HG02623 (cell line): Measurements from ENCODE around the gene PIK3R3.

Source experiments
- ATAC-seq: cut with Tn5 transposase; IDR thresholded peaks from one replicate; pipeline ENCODE4 v1.9.1; 2021; ENCODE audit warnings: moderate library complexity; ENCODE audit not compliant: unreplicated experiment

PIK3R3 gene

DNA sequence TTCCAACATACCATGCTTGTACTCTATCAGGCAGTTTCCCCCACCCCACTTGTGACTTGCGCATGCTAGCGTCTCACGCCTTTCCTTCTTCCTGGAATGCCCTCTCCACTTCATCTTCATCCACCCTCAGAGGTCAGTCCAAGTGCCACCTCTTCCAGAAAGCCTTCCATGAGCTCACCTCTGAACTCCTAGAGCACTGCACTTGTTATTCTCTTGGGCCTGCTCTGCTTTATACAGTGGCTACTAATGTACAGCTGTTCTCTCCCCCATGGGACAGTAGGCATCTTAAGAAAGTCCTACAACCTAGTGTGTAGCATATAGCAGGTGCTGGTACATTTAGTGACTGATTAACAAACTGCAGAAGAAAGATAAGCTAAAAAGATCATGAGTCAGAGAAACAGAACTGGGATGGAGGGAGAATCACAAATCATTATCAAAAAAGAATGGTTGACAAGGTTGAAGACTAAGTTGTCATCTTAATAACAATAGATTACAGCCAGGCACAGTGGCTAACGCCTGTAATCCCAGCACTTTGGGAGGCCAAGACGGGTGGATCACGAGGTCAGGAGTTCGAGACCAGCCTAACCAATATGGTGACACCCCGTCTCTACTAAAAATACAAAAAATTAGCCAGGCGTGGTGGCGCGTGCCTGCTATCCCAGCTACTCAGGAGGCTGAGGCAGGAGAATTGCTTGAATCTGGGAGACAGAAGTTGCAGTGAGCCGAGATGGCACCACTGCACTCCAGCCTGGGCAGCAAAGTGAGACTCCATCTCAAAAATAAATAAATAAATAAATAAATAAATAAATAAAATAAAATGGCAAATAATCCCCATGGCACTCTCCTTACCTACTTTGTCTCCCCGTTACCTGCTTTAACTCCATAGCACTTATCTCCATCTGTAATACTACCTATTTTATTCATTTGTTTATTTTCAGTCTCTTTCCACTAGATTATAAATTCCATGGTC lies 26.2 kb upstream of the PIK3R3 start:
- no peak for ATAC-seq

DNA sequence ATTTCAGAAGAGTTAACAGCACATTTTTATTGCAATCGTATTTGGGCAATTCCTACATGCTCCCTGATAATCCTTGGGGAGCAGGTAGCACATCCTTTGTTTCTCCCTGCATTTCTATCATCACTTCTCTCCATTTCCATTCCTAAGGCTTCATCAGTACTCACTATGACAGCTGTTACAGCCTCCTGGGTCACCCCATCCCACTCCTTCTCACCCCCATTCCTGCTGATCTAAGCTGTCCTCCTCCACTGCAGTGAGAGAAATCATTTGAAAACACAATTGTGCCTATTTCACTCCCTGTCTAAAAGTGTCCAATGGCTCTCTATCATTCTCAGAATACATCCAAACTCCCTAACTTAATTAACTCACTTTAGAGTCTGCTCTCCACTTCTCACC lies 25.5 kb upstream of the PIK3R3 start:
- no peak for ATAC-seq

DNA sequence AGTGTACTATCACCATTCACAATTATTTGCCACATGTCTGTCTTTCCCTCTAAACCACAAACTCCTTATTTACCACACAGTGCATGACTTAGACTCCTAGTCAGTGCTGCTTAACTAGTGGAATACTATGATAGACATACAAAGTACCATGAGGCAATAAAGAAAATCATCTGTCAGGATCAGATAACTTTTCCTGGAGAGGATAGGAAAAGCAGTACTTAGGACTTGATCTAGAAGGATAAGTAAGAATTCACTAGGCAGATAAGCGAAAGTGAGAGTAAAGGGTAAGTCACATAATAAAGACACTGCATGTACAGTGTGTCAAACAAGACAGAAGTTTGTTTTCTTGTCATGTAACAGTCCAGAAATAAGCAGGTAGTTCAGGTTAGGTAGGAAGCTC lies 21.3 kb upstream of the PIK3R3 start:
- ATAC-seq, result no peak

DNA sequence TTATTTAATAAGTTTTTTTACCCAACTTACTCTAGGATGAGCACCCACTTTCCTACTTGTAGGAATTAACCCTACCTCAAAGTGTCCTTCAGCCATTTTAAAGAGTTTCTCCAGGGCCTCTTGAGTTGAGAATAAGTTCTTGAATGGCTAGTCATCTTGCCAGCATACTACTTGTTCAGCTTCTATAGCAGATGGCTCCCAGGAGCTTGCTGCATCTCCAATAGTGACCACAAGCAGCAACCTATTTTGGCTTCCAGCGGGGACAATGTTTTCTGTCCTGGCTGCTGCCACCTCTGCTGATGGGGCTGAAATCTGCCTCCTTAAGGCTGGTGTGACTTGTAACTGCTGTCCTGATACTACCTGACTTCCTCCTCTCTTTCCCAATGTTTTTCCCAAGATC lies 20.8 kb upstream of the PIK3R3 start:
- ATAC-seq, result no peak

DNA sequence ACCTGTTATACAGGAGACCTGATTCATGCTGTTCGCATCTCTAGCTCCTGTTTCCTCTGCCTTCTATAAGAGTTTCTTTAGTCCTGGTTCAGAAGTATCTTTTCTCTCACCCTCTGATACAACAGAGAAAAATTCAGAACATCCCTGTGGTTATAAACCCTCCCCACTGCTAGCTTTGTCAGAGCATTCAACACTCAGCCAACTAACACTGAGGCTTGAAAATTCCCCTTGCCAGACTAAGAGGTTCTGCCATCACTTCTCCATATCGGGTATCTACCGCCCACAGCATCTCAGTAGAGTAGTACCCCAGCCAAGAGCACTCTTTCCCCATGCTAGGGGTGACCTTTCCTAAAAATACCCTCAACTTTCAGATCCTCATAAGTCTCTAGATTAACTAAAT lies 19.6 kb upstream of the PIK3R3 start:
- ATAC-seq, result no peak

DNA sequence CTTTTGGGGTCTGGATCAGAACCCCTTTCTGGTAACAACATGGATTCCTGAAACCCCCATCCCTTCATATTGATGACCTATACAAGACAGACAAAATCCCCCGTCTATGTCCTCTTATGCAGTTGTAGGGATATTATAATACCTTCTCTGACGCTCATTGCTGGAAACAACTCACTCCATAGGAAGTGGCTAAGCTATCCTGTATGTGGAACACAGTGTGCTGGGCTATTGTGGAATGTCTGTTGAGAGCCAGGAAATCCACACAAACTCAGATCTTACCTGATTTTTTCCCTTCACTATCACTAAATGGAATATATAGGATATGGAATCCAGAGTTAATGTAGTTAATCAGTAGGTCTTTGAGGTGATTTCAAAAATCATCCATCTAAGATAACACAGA lies 17.7 kb upstream of the PIK3R3 start:
- no peak for ATAC-seq

DNA sequence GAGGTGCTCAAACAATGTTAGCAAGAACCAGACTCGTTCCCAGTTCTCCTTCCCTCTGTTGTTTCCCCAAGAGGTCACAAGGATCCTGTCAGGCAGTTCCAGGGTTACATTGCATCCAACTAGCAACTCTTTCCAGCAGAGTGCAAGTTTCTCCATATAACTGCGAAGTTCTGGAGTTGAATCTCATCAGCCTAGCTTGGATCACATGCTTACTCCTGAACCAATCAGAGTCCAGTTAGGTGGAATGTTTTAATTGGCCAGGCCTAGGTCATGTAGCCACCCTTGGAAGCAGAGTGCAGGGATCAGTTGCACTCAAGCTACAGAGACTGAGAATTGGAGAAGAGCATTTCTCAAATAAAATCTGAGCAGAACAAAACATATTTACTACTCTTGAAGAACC lies 15.9 kb upstream of the PIK3R3 start:
- ATAC-seq, result no peak

DNA sequence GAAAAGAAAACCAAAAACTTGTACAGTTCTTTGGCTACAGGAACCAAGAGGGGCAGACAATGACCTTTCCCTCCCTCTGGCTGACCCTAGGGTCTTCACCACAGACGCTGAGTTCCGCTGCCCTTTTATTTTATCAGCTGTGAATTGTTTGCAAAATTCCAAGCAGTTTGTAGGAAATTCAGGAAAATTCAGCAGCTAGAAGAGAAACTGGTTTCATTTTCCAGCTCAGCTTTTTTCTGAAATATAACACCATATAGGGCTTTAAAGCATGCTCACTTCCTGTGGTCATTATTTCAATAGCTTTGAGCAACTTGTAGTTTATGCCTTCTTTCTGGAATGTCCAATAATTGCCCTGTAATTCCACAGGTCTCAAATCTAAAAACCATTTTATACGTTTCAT lies 5.5 kb upstream of the PIK3R3 start:
- ATAC-seq, result no peak

DNA sequence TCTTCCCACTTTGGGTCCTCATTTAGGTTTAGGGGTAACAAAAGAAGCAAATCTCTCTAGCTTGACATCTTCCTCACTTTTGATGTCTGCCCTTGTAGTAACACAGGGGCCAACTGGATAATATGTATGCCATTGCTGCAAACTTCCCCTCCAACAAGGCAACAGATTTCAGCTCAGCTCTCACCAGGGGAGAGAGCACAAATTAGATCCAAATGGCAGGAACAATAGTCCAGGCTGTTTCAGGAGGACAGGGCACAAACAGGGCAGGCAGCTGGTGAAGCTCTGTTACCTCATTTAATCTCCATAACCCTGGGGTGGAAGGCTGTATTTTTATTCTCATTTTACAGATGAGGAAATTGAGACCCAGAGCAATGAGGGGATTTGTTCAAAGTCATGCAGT lies 4.3 kb upstream of the PIK3R3 start:
- no peak for ATAC-seq

DNA sequence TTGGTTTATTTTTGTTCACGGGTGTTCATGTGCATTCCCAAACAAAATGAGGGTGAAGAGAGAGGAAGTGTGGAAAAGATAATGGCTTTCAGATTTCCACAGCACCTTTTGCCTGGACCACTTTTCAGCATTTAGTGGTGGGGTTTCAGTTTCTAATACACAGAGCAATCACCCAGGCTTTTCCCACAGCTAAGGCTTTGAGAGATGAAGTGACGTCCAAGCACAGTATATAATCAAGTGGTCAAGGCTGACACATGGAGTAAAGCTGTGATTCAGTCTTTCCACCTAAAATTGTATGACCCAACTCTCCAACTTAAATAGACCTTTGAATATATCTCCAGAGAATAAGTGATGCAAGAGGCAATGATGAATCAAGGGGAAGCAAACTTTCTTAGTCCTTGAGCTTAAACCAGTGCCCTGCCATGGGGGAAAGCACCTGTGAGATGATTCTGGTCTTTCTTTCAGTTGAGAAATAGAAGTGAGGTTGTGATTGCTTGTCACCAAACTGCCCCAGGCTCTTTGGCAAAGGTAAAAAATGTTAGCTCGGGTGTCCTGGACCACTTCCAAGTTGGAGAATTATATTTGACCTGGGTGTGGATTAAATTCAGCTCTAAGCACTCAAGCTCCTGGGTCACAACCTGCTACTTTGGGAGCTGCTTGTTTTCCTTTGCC lies 2.4 kb upstream of the PIK3R3 start:
- no peak for ATAC-seq

DNA sequence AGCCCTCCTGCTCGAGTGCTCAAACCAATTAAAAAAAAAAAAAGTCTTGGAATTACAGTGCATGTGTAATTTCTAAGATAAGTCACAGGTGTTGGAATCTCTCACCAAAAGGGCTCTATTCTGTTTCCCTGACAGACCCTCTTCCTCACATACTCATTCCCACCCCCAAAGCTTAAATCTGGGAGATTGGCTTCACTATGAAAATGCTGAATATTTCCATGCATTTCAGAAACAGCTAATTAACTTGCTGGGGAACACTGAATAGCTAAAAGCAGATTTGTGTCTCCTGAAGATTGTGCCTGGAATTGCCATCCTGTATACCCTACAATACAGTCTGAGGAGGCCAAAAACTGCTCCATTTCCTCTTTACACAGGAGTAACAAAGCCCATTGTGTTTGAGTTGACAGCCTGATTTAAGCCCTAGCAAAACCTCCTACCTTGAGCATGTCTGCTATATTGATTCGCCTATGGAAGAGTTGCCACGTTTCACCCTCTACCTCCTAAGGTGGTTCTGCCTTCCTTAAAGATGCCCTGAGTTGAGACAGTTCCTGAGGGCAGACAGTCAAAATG lies 1.4 kb upstream of the PIK3R3 start:
- ATAC-seq, result no peak

DNA sequence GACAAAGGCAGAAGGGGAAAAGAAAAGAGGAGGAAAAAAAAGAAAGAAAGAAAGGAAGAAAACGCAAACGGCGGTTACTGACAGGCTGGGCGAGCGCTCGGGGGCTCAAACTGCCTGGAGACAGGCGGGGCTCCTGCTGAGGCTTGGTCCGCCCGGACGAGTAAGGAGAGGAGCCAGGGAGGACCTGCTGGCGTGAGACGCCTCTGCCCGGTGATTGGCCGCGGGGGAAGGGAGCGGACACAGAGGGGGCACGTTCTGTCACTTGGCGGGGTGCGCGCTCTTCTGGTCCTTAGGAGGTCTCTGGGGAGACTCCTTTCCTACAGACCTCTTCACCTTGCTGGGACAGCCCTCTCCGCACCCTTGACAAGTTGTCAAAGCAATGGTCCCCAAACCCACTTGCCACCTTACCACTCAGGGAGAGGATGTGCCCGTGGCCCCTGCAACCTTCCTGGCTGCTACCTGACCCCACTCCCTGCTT lies 791 bp upstream of the PIK3R3 start:
- peak; percentile 42 for ATAC-seq

DNA sequence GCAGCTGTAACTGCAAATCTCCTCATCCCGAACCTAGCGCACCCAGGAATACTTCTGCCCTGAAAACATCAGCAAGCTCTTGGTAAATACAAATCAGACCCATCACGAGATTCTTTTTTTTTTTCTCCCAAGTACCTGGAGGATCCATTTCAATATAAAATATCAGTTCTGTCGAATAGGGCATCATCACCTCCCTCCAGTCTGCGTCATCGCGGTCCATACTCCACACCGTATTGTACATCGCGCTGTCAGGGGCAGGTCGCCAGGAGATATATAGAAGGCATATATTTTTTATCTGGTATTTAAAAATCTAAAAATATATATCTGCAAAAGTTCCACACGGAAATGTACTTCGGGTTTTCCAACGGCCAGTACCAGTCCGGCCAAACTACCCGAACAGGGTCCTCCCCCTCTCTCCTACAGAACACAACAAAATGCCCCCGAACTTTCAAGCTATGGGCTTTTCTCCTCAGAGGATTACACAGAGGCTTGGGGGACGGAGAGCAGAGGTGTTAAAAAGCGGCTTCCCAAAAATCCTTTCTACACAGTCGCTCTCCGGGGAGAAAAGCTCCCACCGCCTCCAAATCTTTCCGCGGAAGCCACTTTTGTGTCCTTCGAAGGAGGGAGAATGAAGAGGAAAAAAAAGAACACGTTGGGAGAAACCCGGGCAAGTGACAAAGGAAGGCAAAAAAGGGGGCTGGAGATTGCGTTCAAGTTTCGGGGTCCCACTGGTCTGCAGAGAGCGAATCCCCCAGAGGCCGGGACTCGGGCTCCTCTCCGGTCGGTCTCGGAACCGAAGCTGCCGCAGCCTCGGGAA lies 509 bp downstream of the PIK3R3 start:
- no peak for ATAC-seq

DNA sequence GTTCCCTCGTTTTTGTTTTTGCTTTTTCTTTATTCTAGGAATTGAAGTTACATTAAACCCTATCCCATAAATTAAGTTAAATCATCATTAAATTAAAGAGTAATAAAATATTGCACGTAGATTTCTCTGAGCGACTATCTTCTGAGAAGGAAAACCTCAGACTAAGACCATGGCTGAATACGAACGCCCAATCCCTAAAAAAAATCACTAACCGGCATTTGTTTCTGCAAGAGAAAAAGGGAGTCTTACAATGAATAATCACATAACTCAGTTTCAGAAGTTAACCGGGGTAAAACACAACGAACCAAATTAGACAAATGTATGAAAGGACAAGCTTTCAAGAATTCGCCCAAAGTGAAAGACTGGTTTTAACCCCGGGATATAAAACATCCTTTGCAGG lies 1.3 kb downstream of the PIK3R3 start:
- no peak for ATAC-seq

DNA sequence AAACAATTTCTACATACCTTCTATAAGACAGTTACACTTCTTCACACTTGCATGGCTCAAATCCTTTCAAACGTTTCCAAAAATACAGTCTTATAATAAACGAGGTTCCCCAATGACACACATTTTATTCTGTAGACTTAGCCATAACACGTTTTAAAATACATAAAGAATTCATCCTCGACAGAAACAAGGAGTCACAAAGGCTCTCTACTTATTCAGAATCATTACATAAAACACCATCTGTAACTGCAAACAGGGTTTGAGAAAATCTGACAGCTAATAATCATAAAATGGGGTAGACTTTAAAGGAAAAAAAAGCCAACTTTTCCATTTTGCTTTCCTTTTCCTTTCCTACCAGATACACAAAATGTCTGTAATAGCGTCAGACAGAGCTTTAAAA lies 1.8 kb downstream of the PIK3R3 start:
- no peak for ATAC-seq

DNA sequence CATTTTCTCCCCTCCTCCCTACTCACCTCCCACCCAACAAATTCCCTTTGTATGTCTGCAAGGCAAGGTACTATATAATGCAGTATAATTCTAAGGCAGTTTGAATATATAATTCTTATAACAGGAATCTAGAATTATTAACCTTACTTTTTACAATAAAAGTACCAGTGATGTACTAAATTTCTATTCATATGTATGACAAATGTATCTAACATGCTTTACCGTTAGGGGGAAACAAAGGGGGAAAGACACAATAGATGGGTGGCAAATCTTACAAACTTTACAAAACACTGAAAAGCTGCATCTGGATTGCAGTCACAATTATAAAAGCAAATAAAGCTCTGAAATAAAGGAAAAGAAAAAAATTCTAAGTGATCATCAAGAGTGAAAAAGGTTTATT lies 2.3 kb downstream of the PIK3R3 start:
- no peak for ATAC-seq

DNA sequence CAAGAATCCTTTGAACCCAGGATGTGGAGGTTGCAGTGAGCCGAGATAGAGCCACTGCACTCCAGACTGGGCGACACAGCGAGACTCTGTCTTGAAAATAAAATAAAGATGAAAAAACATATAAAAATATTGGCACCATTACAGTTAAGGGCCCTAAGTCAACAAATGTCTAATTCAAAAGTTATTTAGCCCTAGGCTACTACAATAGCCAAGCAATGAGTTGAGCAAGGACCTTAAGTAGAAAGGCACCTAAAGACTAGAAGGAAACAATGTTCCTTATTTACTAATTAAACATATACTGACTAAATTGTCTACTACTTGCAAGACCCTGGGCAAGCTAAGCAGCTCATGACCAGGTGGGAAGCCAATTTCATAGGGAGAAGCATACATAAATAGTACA lies 4.1 kb downstream of the PIK3R3 start:
- ATAC-seq, result no peak

DNA sequence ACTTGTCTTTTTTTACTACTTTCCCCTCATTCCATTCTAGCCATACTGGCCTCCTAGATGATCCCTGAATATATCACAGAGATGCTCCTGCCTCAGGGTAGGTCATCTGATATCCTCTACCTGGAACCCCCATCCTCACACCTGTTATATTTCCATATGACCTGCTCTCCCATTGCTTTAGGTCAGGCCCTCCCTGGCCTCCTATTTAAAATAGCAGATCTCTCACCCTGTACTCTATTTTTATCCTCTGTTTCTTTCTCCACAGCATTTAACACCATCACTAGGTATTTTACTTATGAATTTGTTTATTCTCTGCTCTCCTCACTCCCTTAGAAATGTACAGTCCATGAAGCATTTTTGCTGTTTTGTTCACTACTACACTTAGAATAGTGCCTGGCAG lies 13.6 kb downstream of the PIK3R3 start:
- ATAC-seq, result no peak

DNA sequence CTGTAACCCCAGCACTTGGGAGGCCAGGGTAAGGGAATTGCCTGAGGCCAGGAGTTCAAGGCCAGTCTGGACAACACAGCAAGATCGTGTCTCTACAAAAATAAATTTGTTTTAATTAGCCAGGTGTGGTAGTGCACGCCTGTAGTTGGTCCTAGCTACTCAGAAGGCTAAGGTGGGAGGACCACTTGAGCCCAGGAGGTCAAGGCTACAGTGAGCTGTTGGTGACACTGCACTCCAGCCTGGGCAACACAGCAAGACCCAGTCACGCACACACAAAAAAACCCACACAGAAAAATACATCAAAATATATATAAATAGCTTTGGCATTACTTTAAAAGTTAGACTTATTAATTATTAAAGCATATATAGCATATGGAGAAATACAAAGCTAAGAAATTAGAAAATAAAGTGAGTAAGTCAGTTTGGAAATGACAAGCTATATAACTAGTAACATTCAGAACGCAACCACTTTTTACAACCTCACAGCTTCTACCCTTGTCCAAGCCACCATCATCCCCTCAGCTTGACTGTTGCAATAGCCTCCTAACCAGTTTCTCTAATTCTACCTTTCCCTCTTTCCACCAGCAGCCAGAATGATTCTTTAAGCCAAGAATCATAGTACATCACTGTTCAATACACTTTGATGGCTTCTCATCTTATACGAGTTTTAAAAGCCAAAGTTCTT lies 14.5 kb downstream of the PIK3R3 start:
- ATAC-seq, result no peak

DNA sequence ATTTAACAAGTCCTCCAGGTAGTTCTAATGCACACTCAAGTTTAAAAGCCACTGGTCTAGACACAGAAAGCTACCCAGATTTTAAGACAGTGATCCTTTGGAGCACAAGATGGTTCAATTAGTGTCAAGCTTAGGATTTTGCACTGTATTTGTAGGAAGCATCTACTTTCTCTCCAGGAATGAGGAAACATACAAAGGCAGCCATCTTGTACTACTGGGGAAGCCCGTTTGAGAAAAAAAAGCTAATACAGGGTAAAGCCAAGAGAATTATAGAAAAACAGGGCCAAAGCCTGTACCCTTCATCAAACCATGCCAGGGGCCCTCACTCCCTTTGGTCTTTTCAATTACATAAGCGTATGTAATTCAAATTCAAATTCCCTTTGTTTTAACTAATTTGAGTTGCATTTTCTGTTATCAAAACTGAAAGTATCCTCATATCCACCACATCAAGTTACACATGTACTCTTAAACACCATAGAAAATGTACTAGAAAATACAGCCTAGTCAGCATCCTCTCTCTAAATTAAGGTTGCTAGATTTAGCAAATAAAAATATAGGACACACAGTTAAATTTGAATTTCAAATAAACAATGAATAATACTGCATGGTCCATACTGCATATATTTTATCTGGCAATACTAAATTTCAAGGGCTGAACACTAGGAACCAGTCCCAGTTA lies 17.4 kb downstream of the PIK3R3 start:
- no peak for ATAC-seq
